Calu3 (cell line): Measurements from ENCODE around the gene RAB14. TPM values are rescaled to one million over a fixed set of nuclear protein-coding genes. Genes with fewer than 3 reads are reported as not detected.

Source experiments
- BruUV-seq: library from RNA; stranded (reverse); fragments of 400-500 nt; replicated peaks from 2 replicates; lab custom pipeline; 2021; lab: Mats Ljungman, UMichigan
- CTCF ChIA-PET: fragments of 300-600 bp; sonication (Branson Sonifier 250); formaldehyde crosslinking; loops from one replicate; lab custom pipeline; 2022; ENCODE audit warnings: antibody characterized with exemption; lab: Charles Lee
- DNase-seq: peaks from one replicate; pipeline ENCODE4 v3.0.0; 2022
- H3K27ac Mint-ChIP-seq: one replicate; pipeline ENCODE4 v1.8.0; 2022; ENCODE audit warnings: mixed read lengths; ENCODE audit not compliant: unreplicated experiment
- H3K27me3 Mint-ChIP-seq: one replicate; pipeline ENCODE4 v1.8.0; 2022; ENCODE audit warnings: mixed read lengths; ENCODE audit not compliant: unreplicated experiment
- H3K36me3 Mint-ChIP-seq: one replicate; pipeline ENCODE4 v1.8.0; 2022; ENCODE audit warnings: mild to moderate bottlenecking, moderate library complexity, mixed read lengths; ENCODE audit not compliant: insufficient read depth, unreplicated experiment
- H3K4me1 Mint-ChIP-seq: one replicate; pipeline ENCODE4 v1.8.0; 2022; ENCODE audit warnings: mild to moderate bottlenecking, low read depth, mixed read lengths; ENCODE audit not compliant: unreplicated experiment
- H3K4me3 Mint-ChIP-seq: one replicate; pipeline ENCODE4 v1.8.0; 2022; ENCODE audit warnings: mild to moderate bottlenecking, low read depth, moderate library complexity, mixed read lengths; ENCODE audit not compliant: unreplicated experiment
- H3K9me3 Mint-ChIP-seq: one replicate; pipeline ENCODE4 v1.8.0; 2022; ENCODE audit warnings: low read depth, mixed read lengths; ENCODE audit not compliant: unreplicated experiment
- CTCF ChIP-seq: fragments of 200-600 bp; IDR thresholded peaks from one replicate; pipeline ENCODE4 v1.8.0; 2022; ENCODE audit warnings: antibody characterized with exemption; ENCODE audit not compliant: unreplicated experiment
- intact Hi-C: fragments of 100-400 bp; cut with micrococcal nuclease; formaldehyde crosslinking; loops from one replicate; pipeline ENCODE4 v1.10.0; 2022; ENCODE audit not compliant: unreplicated experiment
- total RNA-seq: library from RNA; stranded (reverse); gene quantifications from 2 replicates; pipeline ENCODE4 v1.2.3, GENCODE V29; 2022

Gene RAB14
- total RNA-seq, 1 experiment from 2014 or later: 42.5 TPM

DNA sequence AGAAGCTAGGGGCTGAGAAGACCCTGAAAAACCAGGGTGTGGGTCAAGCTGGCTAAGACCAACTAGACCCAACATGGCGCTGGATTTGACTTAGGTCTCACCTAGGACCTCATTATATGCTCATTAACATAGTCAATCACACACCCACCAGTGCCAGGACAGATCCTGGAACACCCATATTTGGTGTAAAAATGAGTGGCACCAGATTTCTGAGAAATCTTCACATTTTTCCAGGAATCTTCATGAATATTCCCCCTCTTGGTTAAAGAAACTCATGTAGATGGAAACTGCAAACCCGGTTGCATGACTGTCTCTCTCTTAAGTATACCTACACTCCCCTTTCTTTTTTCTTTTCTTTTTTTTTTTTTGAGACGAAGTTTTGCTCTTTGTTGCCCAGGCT, 17.9 kb upstream of the RAB14 start:
- Mint-ChIP-seq H3K4me1 (peaks cover 12% of the 10 kb centered on the region), H3K9me3 (no peaks in the 10 kb centered on the region), H3K4me3 (no peak overlapping the region), H3K27ac (no peak overlapping the region), H3K36me3 (no peaks in the 10 kb centered on the region), H3K27me3 (no peaks in the 10 kb centered on the region)
- no TSS peak for BruUV-seq
- CTCF ChIA-PET: interaction anchor here (0.7 kb wide), 1 partner anchor 183 kb away, joined by 3 read pairs; no protein-coding TSS in a partner anchor
- intact Hi-C loops: no loop called here
- no peak for TF ChIP-seq CTCF
- no peak for DNase-seq

DNA sequence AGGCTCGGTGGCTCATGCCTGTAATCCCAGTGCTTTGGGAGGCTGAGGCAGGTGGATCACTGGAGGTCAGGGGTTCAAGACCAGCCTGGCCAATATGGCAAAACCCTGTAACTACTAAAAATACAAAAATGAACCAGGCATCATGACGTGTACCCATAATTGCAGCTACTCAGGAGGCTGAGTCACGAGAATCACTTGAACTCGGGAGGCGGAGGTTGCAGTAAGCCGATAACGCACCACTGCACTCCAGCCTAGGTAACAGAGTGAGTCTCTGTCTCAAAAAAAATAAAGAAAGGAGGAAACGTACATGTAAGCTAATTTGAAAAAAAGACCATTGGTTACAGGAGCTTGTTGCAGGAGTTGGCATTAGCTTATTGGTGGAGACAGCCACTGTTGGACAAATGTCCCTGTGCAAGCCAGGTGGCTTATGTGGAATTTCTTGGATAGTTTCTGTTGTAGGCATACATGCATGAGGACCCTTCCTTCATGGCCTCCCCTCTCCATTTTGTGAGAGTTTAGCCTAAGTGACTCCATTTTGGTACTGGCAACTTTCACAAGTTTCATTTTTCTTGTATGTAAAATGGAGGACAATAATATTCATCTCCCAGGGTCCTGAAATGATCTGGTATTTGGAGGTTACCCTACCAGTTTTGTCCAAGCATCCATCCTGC, 16.8 kb upstream of the RAB14 start:
- no peaks in the 10 kb centered on the region for H3K36me3 Mint-ChIP-seq
- no peaks in the 10 kb centered on the region for H3K27me3 Mint-ChIP-seq
- peaks cover 12% of the 10 kb centered on the region for H3K4me1 Mint-ChIP-seq
- BruUV-seq: no TSS peak
- no peak overlapping the region for H3K4me3 Mint-ChIP-seq
- TF ChIP-seq CTCF: no peak
- intact Hi-C loops: no loop called here
- no peak for DNase-seq
- H3K27ac Mint-ChIP-seq: no peak overlapping the region
- CTCF ChIA-PET: interaction anchor here (0.6 kb wide), 1 partner anchor 188 kb away, joined by 6 read pairs; no protein-coding TSS in a partner anchor
- H3K9me3 Mint-ChIP-seq: no peaks in the 10 kb centered on the region

DNA sequence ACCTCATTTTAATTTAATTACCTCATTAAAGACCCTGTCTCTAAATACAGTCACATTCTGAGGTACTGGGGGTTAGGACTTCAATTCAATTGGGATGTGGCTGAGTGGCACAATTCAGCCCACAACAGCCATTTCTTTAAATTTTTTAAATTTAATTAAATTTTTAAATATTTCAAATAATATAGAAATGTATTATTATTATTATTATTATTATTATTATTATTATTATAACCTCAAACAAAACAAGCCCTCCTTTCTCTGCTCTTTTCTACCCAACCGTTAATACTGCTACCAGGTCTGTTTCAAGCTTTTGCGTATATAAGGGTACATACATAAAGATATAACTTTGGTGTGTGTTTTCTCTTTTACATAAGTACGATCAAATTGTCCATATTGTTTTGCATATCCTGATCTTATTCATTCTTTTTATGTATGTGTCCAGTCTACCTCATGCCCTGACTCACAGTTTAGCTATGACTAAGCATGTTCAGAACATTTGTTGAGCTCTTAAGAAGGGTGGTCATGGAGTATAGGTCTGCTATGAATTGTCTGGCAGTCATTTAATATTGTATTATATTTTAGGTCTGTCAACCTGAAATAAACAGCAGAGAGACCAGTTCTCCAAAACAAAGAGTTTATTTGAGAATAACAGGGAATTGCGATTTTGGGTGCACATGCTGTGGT, 16.1 kb upstream of the RAB14 start:
- no peak overlapping the region for H3K27ac Mint-ChIP-seq
- no peaks in the 10 kb centered on the region for H3K9me3 Mint-ChIP-seq
- CTCF ChIA-PET: no interaction called here
- no peak for DNase-seq
- H3K27me3 Mint-ChIP-seq: no peaks in the 10 kb centered on the region
- no peak overlapping the region for H3K4me3 Mint-ChIP-seq
- peaks cover 6% of the 10 kb centered on the region for H3K4me1 Mint-ChIP-seq
- H3K36me3 Mint-ChIP-seq: no peaks in the 10 kb centered on the region
- no TSS peak for BruUV-seq
- intact Hi-C loops: no loop called here
- TF ChIP-seq CTCF: no peak

- no peak for DNase-seq
- no peaks in the 10 kb centered on the region for H3K27me3 Mint-ChIP-seq
- no peaks in the 10 kb centered on the region for H3K36me3 Mint-ChIP-seq
- H3K27ac Mint-ChIP-seq: no peak overlapping the region
- intact Hi-C loops: no loop called here
- no peak for TF ChIP-seq CTCF
- BruUV-seq: no TSS peak
- no peaks in the 10 kb centered on the region for H3K9me3 Mint-ChIP-seq
- no peak overlapping the region for H3K4me3 Mint-ChIP-seq
- CTCF ChIA-PET: no interaction called here
- no peaks in the 10 kb centered on the region for H3K4me1 Mint-ChIP-seq
Observed at GRCh38 chr9:121216271-121216805, 14.7 kb upstream of the RAB14 start.
